RKO (cell line): Measurements from ENCODE around the gene STRADB.
A peak's percentile ranks its signal among the peaks of the same experiment; 100 is the strongest.
"Not testable (repeated sequence)": the region's sequence is repeated elsewhere in the genome, so short reads cannot be mapped to it uniquely, and the experiment has no call there.

ENCODE experiments used
- DNase-seq: peaks from one replicate; pipeline ENCODE4 v3.0.0-alpha.2; 2016; ENCODE audit warnings: low spot score

The STRADB gene, protein sequence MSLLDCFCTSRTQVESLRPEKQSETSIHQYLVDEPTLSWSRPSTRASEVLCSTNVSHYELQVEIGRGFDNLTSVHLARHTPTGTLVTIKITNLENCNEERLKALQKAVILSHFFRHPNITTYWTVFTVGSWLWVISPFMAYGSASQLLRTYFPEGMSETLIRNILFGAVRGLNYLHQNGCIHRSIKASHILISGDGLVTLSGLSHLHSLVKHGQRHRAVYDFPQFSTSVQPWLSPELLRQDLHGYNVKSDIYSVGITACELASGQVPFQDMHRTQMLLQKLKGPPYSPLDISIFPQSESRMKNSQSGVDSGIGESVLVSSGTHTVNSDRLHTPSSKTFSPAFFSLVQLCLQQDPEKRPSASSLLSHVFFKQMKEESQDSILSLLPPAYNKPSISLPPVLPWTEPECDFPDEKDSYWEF

GRCh38 chr2:201451292-201452057, at the start of gene STRADB, which contains the start of gene TRAK2:
Gene STRADB, plus strand, starts transcription at chr2:201451740. Its CDS starts 3,101 bp downstream, at chr2:201454841.
Gene TRAK2, minus strand, starts transcription at chr2:201451458. Its CDS starts 30,951 bp downstream, at chr2:201420507.
- peak; percentile 96 for DNase-seq

- DNase-seq = no peak
These were observed 49.7 kb upstream of the STRADB start for GRCh38 chr2:201401815-201402214.

DNA sequence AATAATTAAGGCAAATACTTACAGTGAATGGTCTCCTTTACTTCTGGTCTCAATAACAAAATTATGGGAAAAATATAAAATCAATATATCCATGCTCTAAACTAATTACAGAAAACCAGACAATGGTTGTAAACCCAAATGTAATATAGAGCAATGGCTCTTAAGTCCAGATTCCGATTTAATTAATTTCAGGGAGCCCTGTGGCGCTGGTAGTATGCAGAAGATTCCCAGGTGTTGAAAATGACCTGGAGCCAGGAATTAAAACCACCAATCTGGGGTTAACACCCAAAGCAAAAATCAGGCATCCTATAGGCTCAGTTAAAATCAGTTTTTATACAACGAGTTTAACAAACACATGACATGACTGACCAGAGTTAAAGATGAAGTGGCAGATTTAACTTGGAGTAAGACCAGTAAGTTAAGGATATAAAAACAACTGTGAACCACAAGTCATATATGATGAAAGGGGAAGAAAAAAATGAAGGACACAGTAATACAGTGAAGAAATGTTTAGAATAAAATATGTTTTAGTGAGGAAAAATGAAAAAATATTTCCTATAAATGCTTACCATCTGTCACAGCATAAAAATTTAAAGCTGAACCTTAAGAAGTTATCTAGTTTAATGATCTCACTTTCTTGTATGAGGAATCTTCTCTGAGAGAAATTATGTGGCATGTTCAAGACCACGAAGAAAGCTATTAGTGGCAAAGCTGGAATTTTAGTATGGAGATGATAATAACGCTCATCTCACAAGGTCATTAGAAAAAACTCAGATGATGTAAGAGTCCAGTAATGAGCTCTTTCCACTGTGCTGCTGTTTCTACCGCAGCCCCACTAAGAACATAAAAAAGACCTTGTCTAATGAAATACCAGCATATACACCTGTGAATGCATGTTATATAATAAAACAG, 48.6 kb upstream of the STRADB start:
- DNase-seq = no peak

- DNase-seq = no peak
These were observed 47.7 kb upstream of the STRADB start for GRCh38 chr2:201403880-201404279.

GRCh38 chr2:201404699-201405280, 46.8 kb upstream of the STRADB start:
- no peak for DNase-seq

DNA sequence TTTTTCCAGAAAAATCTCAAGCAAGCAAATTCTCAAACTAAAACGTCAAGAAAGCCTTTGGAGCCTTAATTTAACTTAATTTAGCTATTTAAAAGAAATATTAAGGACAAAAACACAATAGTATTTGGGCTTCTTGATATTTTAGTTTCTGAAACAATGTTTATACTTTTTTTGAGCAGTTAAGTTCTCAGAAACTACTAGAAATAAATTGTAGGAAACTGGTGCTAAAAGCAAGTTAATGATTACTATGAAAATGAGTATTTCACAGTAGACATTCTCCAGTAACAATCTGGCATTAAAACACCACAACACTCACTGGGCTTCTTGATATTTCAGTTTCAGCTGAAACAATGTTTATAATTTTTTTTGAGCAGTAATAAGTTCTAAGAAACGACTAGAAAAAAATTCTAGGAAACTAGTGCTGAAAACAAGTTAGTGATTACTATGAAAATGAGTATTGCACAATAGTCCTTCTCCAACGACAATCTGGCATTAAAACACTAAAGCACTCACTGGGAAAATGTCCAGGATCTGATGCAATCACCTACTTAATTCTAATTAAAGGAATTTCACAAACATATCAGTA, 45.4 kb upstream of the STRADB start:
- no peak for DNase-seq

GRCh38 chr2:201407265-201407664, 44.3 kb upstream of the STRADB start:
- no peak for DNase-seq

- no peak for DNase-seq
These were observed 42.6 kb upstream of the STRADB start for GRCh38 chr2:201408931-201409330.

DNA sequence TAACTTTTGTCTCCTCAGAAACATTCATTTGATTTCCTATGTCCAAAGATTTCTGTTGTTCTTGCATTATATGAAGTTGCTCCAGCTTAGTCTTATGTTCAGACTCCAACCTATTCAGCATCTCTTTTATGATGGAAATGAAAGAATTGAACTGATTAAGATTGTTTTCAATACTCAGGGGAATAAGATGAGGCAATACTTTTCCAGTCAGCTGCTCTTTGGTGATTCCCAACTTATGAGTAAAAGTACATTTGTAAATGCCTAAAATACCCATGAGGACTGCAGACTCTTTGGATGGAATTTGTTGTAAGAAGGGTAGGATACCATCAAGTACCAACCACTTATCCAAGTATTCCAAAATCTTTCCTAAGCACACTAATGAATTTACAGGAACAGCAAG, 40.1 kb upstream of the STRADB start:
- DNase-seq = no peak

DNA sequence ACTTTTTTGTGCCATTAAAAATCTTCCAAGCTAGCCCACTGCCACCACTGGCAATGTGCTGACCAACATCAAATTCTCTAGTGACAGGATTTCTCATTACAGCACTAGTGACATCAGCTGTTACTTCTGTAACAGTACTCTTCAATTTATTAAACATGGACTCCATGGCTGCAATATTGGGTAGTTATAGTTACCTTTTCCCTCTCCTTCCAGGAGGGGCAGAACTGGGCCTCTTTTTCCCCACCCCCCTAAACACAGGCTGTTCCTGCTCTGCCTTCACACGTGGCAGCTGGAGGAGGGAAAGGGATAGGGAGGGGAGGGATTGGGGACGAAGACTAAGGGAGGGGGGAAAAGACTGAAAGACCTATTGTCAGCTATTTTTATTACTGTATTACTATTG, 38.4 kb upstream of the STRADB start:
- no peak for DNase-seq

- DNase-seq = no peak
These were observed 38.0 kb upstream of the STRADB start for GRCh38 chr2:201413552-201413951.

- DNase-seq = no peak
These were observed 37.2 kb upstream of the STRADB start for GRCh38 chr2:201414099-201415023.

DNA sequence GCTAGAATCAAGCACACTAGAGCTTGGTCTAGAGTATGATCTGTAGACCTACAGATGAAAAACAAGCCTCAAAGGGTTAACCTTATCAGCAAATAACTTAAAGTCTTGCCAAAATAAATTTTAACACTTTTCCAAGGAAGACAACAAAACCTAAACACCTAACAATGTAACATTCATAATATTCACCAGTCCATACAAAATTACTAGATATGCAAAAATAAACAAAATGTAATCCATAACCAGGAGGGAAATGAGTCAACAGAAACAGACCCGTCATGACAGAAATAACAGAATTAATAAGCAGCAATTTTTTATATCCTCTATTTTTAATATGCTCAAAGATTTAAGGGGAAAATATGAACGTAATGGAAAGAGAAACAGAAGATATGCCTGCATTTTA, 36.4 kb upstream of the STRADB start:
- no peak for DNase-seq

DNA sequence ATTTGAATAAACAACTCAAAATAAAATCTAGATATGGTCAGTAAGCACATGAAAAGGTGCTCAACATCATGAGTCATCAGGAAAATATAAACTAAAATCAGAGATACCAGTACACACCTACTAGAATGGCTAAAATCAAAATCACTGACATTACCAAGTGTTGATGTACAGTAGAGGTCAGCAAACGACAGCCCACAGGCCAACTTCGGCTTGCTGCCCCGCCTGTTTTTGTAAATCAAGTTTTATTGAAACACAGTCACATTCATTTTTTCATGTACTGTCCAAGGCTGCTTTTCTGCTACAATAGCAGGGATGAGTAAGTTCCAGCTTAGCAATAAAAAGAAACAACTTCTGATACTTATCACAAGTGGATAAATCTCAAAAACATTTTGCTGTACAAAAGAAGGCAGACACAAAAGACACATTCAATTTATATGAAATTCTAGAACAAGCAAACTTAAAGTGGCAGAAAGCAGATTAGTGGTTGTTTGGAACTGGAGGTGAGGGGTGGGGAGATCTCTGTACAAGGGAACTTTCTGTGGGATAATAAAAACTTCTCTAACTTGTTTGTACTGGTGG, 32.4 kb upstream of the STRADB start:
- DNase-seq = no peak

DNA sequence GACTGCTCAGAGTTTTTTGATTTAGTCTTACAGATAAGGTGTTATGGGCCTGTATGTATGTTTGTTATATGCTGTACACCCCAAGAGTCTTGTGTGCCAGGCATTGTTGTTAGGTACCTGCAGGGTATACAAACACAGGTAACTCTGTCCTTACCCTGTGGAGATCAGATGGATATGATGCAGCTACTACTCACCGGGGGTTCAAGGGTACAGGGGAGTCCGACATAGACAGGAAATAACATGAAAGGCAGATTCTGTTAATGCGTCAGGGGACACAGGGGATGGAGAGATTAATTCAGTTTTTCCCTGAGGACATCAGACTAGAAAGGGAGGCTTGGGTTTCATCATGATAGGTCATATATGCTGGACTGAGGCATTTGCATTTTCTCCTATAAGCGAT, 31.6 kb upstream of the STRADB start:
- DNase-seq = no peak

- peak; percentile 49 for DNase-seq
These were observed 31.0 kb upstream of the STRADB start for GRCh38 chr2:201420442-201421113.

- DNase-seq = no peak
These were observed 25.6 kb upstream of the STRADB start for GRCh38 chr2:201425952-201426351.

DNA sequence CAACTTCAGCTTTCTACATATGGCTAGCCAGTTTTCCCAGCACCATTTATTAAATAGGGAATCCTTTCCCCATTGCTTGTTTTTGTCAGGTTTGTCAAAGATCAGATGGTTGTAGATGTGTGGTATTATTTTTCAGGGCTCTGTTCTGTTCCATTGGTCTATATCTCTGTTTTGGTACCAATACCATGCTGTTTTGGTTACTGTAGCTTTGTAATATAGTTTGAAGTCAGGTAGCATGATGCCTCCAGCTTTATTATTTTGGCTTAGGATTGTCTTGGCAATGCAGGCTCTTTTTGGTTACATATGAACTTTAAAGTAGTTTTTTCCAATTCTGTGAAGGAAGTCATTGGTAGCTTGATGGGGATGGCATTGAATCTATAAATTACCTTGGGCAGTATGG, 23.2 kb upstream of the STRADB start:
- DNase-seq = not testable (repeated sequence)

GRCh38 chr2:201429835-201430234, 21.7 kb upstream of the STRADB start:
- DNase-seq = not testable (repeated sequence)
